Measurements from ENCODE around the gene GTPBP4. TPM values are rescaled to one million over a fixed set of nuclear protein-coding genes. Genes with fewer than 3 reads are reported as not detected.

Gene GTPBP4
- total and polyA plus RNA-seq, 4 donors = 9.8 to 15.1 (median 12.1) TPM

GRCh38 chr10:949446-949845, 38.8 kb upstream of the GTPBP4 start:
- no peak for DNase-seq (ENCODE audit: low spot score)
- no peaks in the 10 kb centered on the region for H3K27me3 ChIP-seq (ENCODE audit: control insufficient read depth in 4 of 4, insufficient read depth in 4 of 4, low read length in 3 of 4)
- no peak overlapping the region for H3K27ac ChIP-seq (ENCODE audit: low read depth in 1 of 2, low read length in 2 of 2)
- no peak overlapping the region for H3K4me3 ChIP-seq (ENCODE audit: low read depth in 1 of 3, low read length in 3 of 3)
- H3K4me1 ChIP-seq (ENCODE audit: control insufficient read depth in 4 of 4, insufficient read depth in 4 of 4, low read length in 3 of 4) = no peaks in the 10 kb centered on the region
- TF ChIP-seq RAD21 (IDR thresholded peaks at IDR 0.05) = no peak
- no peak for TF ChIP-seq CTCF (IDR thresholded peaks at IDR 0.05; ENCODE audit: low read depth, low read length, missing input control)
- no peak for TF ChIP-seq HNF4A (conservative IDR thresholded peaks at IDR 0.05)
- no peak for TF ChIP-seq YY1 (IDR thresholded peaks at IDR 0.05)
- TF ChIP-seq GABPA (IDR thresholded peaks at IDR 0.05 in 1 of 2, conservative IDR thresholded peaks at IDR 0.05 in 1 of 2) = no peak
- TF ChIP-seq JUND (IDR thresholded peaks at IDR 0.05) = no peak
- TF ChIP-seq FOXA1 (IDR thresholded peaks at IDR 0.05) = no peak
- TF ChIP-seq FOXA2 (IDR thresholded peaks at IDR 0.05) = no peak
- no peak for TF ChIP-seq REST (IDR thresholded peaks at IDR 0.05)
- TF ChIP-seq RXRA (IDR thresholded peaks at IDR 0.05) = no peak
- no peak for TF ChIP-seq TAF1 (conservative IDR thresholded peaks at IDR 0.05)
- no peak for TF ChIP-seq ATF3 (IDR thresholded peaks at IDR 0.05)
- no peak for TF ChIP-seq EGR1 (IDR thresholded peaks at IDR 0.05; ENCODE audit: low read depth in 2 of 2)
- TF ChIP-seq ZBTB33 (IDR thresholded peaks at IDR 0.05) = no peak
- TF ChIP-seq SP1 (IDR thresholded peaks at IDR 0.05) = no peak
- no peak for TF ChIP-seq NR2F2 (IDR thresholded peaks at IDR 0.05)
- no peaks in the 10 kb centered on the region for H3K9me3 ChIP-seq (ENCODE audit: control insufficient read depth in 4 of 4, low read length in 3 of 4)
- 87% methylated on average over 9 of the region's 9 CpGs for WGBS
- no peaks in the 10 kb centered on the region for H3K36me3 ChIP-seq (ENCODE audit: control insufficient read depth in 4 of 4, insufficient read depth in 3 of 4, low read depth in 1 of 4, low read length in 3 of 4)
- H3K9ac ChIP-seq (ENCODE audit: low read depth in 1 of 2, low read length in 2 of 2) = no peak overlapping the region

- TF ChIP-seq GABPA (IDR thresholded peaks at IDR 0.05 in 1 of 2, conservative IDR thresholded peaks at IDR 0.05 in 1 of 2) (no peak), MAX (IDR thresholded peaks at IDR 0.05) (no peak)
- no peak overlapping the region for H3K9ac ChIP-seq (ENCODE audit: low read depth in 1 of 2, low read length in 2 of 2)
- no peak for DNase-seq (ENCODE audit: low spot score)
- H3K9me3 ChIP-seq (ENCODE audit: control insufficient read depth in 4 of 4, low read length in 3 of 4) = no peaks in the 10 kb centered on the region
- no peaks in the 10 kb centered on the region for H3K4me1 ChIP-seq (ENCODE audit: control insufficient read depth in 4 of 4, insufficient read depth in 4 of 4, low read length in 3 of 4)
- H3K36me3 ChIP-seq (ENCODE audit: control insufficient read depth in 4 of 4, insufficient read depth in 3 of 4, low read depth in 1 of 4, low read length in 3 of 4) = no peaks in the 10 kb centered on the region
- H3K4me3 ChIP-seq (ENCODE audit: low read depth in 1 of 3, low read length in 3 of 3) = no peak overlapping the region
- WGBS = 91% methylated on average over 11 of the region's 11 CpGs
- no peak overlapping the region for H3K27ac ChIP-seq (ENCODE audit: low read depth in 1 of 2, low read length in 2 of 2)
- H3K27me3 ChIP-seq (ENCODE audit: control insufficient read depth in 4 of 4, insufficient read depth in 4 of 4, low read length in 3 of 4) = no peaks in the 10 kb centered on the region
Observed at GRCh38 chr10:953836-954235, 34.4 kb upstream of the GTPBP4 start.
